ENCODE measurements around the gene CLEC4E.
"Not testable (repeated sequence)": the region's sequence is repeated elsewhere in the genome, so short reads cannot be mapped to it uniquely, and the experiment has no call there.

The CLEC4E gene

GRCh38 chr12:8546591-8546990 lies 5.9 kb upstream of the CLEC4E start:
- Histone ChIP-seq H3K27me3 (ENCODE audit: control insufficient read depth in 5 of 5, insufficient read depth in 4 of 5, low read length in 5 of 5) (no peaks in the 10 kb centered on the region), H3K9ac (ENCODE audit: low read length in 5 of 5) (no peak overlapping the region), H3K9me3 (ENCODE audit: control insufficient read depth in 5 of 5, low read length in 5 of 5) (no peaks in the 10 kb centered on the region), H3K4me1 (ENCODE audit: control insufficient read depth in 5 of 5, insufficient read depth in 5 of 5, low read length in 5 of 5) (no peaks in the 10 kb centered on the region), H3K36me3 (ENCODE audit: control insufficient read depth in 5 of 5, insufficient read depth in 5 of 5, low read length in 5 of 5) (no peaks in the 10 kb centered on the region), H3K27ac (ENCODE audit: low read depth, low read length) (no peak overlapping the region), H3K4me3 (ENCODE audit: low read depth in 1 of 5, low read length in 5 of 5) (no peak overlapping the region)

- Histone ChIP-seq H3K36me3 (ENCODE audit: control insufficient read depth in 5 of 5, insufficient read depth in 5 of 5, low read length in 5 of 5) (no peaks in the 10 kb centered on the region), H3K9me3 (ENCODE audit: control insufficient read depth in 5 of 5, low read length in 5 of 5) (no peaks in the 10 kb centered on the region), H3K27me3 (ENCODE audit: control insufficient read depth in 5 of 5, insufficient read depth in 4 of 5, low read length in 5 of 5) (no peaks in the 10 kb centered on the region), H3K4me1 (ENCODE audit: control insufficient read depth in 5 of 5, insufficient read depth in 5 of 5, low read length in 5 of 5) (peaks cover 0 to 2% (median 0%) of the 10 kb centered on the region in 5 donors), H3K9ac (ENCODE audit: low read length in 5 of 5) (no peak overlapping the region), H3K27ac (ENCODE audit: low read depth, low read length) (no peak overlapping the region), H3K4me3 (ENCODE audit: low read depth in 1 of 5, low read length in 5 of 5) (no peak overlapping the region)
These were observed 3.6 kb upstream of the CLEC4E start for GRCh38 chr12:8544295-8544694.

GRCh38 chr12:8541562-8541961 lies 857 bp upstream of the CLEC4E start:
- Histone ChIP-seq H3K9ac (ENCODE audit: low read length in 5 of 5) (no peak overlapping the region), H3K36me3 (ENCODE audit: control insufficient read depth in 5 of 5, insufficient read depth in 5 of 5, low read length in 5 of 5) (no peaks in the 10 kb centered on the region), H3K27me3 (ENCODE audit: control insufficient read depth in 5 of 5, insufficient read depth in 4 of 5, low read length in 5 of 5) (peaks cover 0 to 2% (median 0%) of the 10 kb centered on the region in 5 donors), H3K27ac (ENCODE audit: low read depth, low read length) (no peak overlapping the region), H3K4me3 (ENCODE audit: low read depth in 1 of 5, low read length in 5 of 5) (no peak overlapping the region), H3K9me3 (ENCODE audit: control insufficient read depth in 5 of 5, low read length in 5 of 5) (no peaks in the 10 kb centered on the region), H3K4me1 (ENCODE audit: control insufficient read depth in 5 of 5, insufficient read depth in 5 of 5, low read length in 5 of 5) (peaks cover 0 to 2% (median 0%) of the 10 kb centered on the region in 5 donors)

GRCh38 chr12:8537820-8538219 lies 2.9 kb downstream of the CLEC4E start:
- H3K4me3 ChIP-seq (ENCODE audit: low read depth in 1 of 5, low read length in 5 of 5); H3K27me3 ChIP-seq (ENCODE audit: control insufficient read depth in 5 of 5, insufficient read depth in 4 of 5, low read length in 5 of 5); H3K27ac ChIP-seq (ENCODE audit: low read depth, low read length); H3K36me3 ChIP-seq (ENCODE audit: control insufficient read depth in 5 of 5, insufficient read depth in 5 of 5, low read length in 5 of 5); H3K4me1 ChIP-seq (ENCODE audit: control insufficient read depth in 5 of 5, insufficient read depth in 5 of 5, low read length in 5 of 5); H3K9ac ChIP-seq (ENCODE audit: low read length in 5 of 5); H3K9me3 ChIP-seq (ENCODE audit: control insufficient read depth in 5 of 5, low read length in 5 of 5): not testable (repeated sequence)

GRCh38 chr12:8532045-8532444 lies 8.7 kb downstream of the CLEC4E start:
- Histone ChIP-seq H3K9ac (ENCODE audit: low read length in 5 of 5) (no peak overlapping the region), H3K4me3 (ENCODE audit: low read depth in 1 of 5, low read length in 5 of 5) (no peak overlapping the region), H3K27ac (ENCODE audit: low read depth, low read length) (no peak overlapping the region), H3K4me1 (ENCODE audit: control insufficient read depth in 5 of 5, insufficient read depth in 5 of 5, low read length in 5 of 5) (no peaks in the 10 kb centered on the region), H3K9me3 (ENCODE audit: control insufficient read depth in 5 of 5, low read length in 5 of 5) (no peaks in the 10 kb centered on the region), H3K36me3 (ENCODE audit: control insufficient read depth in 5 of 5, insufficient read depth in 5 of 5, low read length in 5 of 5) (no peaks in the 10 kb centered on the region), H3K27me3 (ENCODE audit: control insufficient read depth in 5 of 5, insufficient read depth in 4 of 5, low read length in 5 of 5) (peaks cover 0 to 10% (median 2%) of the 10 kb centered on the region in 5 donors)

- peaks cover 0 to 10% (median 0%) of the 10 kb centered on the region in 5 donors for H3K27me3 ChIP-seq (ENCODE audit: control insufficient read depth in 5 of 5, insufficient read depth in 4 of 5, low read length in 5 of 5)
- no peak overlapping the region for H3K4me3 ChIP-seq (ENCODE audit: low read depth in 1 of 5, low read length in 5 of 5)
- no peak overlapping the region for H3K9ac ChIP-seq (ENCODE audit: low read length in 5 of 5)
- no peaks in the 10 kb centered on the region for H3K36me3 ChIP-seq (ENCODE audit: control insufficient read depth in 5 of 5, insufficient read depth in 5 of 5, low read length in 5 of 5)
- no peak overlapping the region for H3K27ac ChIP-seq (ENCODE audit: low read depth, low read length)
- H3K4me1 ChIP-seq (ENCODE audit: control insufficient read depth in 5 of 5, insufficient read depth in 5 of 5, low read length in 5 of 5) = no peaks in the 10 kb centered on the region
- H3K9me3 ChIP-seq (ENCODE audit: control insufficient read depth in 5 of 5, low read length in 5 of 5) = peaks cover 0 to 2% (median 0%) of the 10 kb centered on the region in 5 donors
These were observed 13.2 kb downstream of the CLEC4E start for GRCh38 chr12:8527250-8528130.

GRCh38 chr12:8519171-8519570 lies 21.5 kb downstream of the CLEC4E start:
- Histone ChIP-seq H3K27me3 (ENCODE audit: control insufficient read depth in 5 of 5, insufficient read depth in 4 of 5, low read length in 5 of 5) (peaks cover 0 to 3% (median 0%) of the 10 kb centered on the region in 5 donors), H3K4me3 (ENCODE audit: low read depth in 1 of 5, low read length in 5 of 5) (no peak overlapping the region), H3K4me1 (ENCODE audit: control insufficient read depth in 5 of 5, insufficient read depth in 5 of 5, low read length in 5 of 5) (no peaks in the 10 kb centered on the region), H3K9me3 (ENCODE audit: control insufficient read depth in 5 of 5, low read length in 5 of 5) (peaks cover 0 to under 1% (median 0%) of the 10 kb centered on the region in 5 donors), H3K27ac (ENCODE audit: low read depth, low read length) (no peak overlapping the region), H3K36me3 (ENCODE audit: control insufficient read depth in 5 of 5, insufficient read depth in 5 of 5, low read length in 5 of 5) (no peaks in the 10 kb centered on the region), H3K9ac (ENCODE audit: low read length in 5 of 5) (no peak overlapping the region)

GRCh38 chr12:8517971-8518370 lies 22.7 kb downstream of the CLEC4E start:
- no peak overlapping the region for H3K4me3 ChIP-seq (ENCODE audit: low read depth in 1 of 5, low read length in 5 of 5)
- H3K9me3 ChIP-seq (ENCODE audit: control insufficient read depth in 5 of 5, low read length in 5 of 5) = no peaks in the 10 kb centered on the region
- H3K36me3 ChIP-seq (ENCODE audit: control insufficient read depth in 5 of 5, insufficient read depth in 5 of 5, low read length in 5 of 5) = no peaks in the 10 kb centered on the region
- H3K27me3 ChIP-seq (ENCODE audit: control insufficient read depth in 5 of 5, insufficient read depth in 4 of 5, low read length in 5 of 5) = peaks cover 0 to 3% (median 0%) of the 10 kb centered on the region in 5 donors
- H3K4me1 ChIP-seq (ENCODE audit: control insufficient read depth in 5 of 5, insufficient read depth in 5 of 5, low read length in 5 of 5) = no peaks in the 10 kb centered on the region
- no peak overlapping the region for H3K27ac ChIP-seq (ENCODE audit: low read depth, low read length)
- no peak overlapping the region for H3K9ac ChIP-seq (ENCODE audit: low read length in 5 of 5)

GRCh38 chr12:8513256-8513655 lies 27.4 kb downstream of the CLEC4E start, which contains the start of gene CLEC4D:
TSS of gene CLEC4D (plus strand) at chr12:8513503. CDS start at chr12:8513733, 230 bp downstream.
- Histone ChIP-seq H3K36me3 (ENCODE audit: control insufficient read depth in 5 of 5, insufficient read depth in 5 of 5, low read length in 5 of 5) (no peaks in the 10 kb centered on the region), H3K27me3 (ENCODE audit: control insufficient read depth in 5 of 5, insufficient read depth in 4 of 5, low read length in 5 of 5) (peaks cover 0 to 4% (median 0%) of the 10 kb centered on the region in 5 donors), H3K9ac (ENCODE audit: low read length in 5 of 5) (no peak within 1 kb of the TSS), H3K4me3 (ENCODE audit: low read depth in 1 of 5, low read length in 5 of 5) (no peak within 1 kb of the TSS), H3K4me1 (ENCODE audit: control insufficient read depth in 5 of 5, insufficient read depth in 5 of 5, low read length in 5 of 5) (no peaks in the 10 kb centered on the region), H3K27ac (ENCODE audit: low read depth, low read length) (no peak within 1 kb of the TSS), H3K9me3 (ENCODE audit: control insufficient read depth in 5 of 5, low read length in 5 of 5) (no peaks in the 10 kb centered on the region)

Data from subcutaneous abdominal adipose tissue (tissue), 5 donors.